HG03103 (cell line): ENCODE results near the gene ZNF490.

Experiments
- ATAC-seq: cut with Tn5 transposase; IDR thresholded peaks from one replicate; pipeline ENCODE4 v1.9.1; 2021; ENCODE audit warnings: low read depth; ENCODE audit not compliant: unreplicated experiment

ZNF490 gene

GRCh38 chr19:12546068-12546467 is 64.5 kb downstream of the ZNF490 start:
- ATAC-seq, result no peak

GRCh38 chr19:12545267-12545666 is 65.3 kb downstream of the ZNF490 start:
- ATAC-seq, result no peak

- no peak for ATAC-seq
Observed at GRCh38 chr19:12544401-12544876, 66.2 kb downstream of the ZNF490 start.

GRCh38 chr19:12543855-12544254 is 66.8 kb downstream of the ZNF490 start:
- ATAC-seq, result no peak
